ENCODE data around the gene METTL6. TPM values are rescaled to one million over a fixed set of nuclear protein-coding genes. Genes with fewer than 3 reads are reported as not detected.

Gene METTL6
- total RNA-seq, 1 donor from 2014 or later, result 18.9 TPM

GRCh38 chr3:15471861-15472260, 44.5 kb upstream of the METTL6 start:
- H3K27ac Mint-ChIP-seq (ENCODE audit: unreplicated experiment), result no peak overlapping the region
- H3K9ac ChIP-seq (ENCODE audit: low read length), result no peak overlapping the region
- FAIRE-seq (no peak), DNase-seq (ENCODE audit: low read depth) (no peak)
- no peaks in the 10 kb centered on the region for H4K20me1 ChIP-seq (ENCODE audit: insufficient read depth, low read length)
- no peak overlapping the region for H3K4me2 ChIP-seq (ENCODE audit: low read length)
- TF ChIP-seq EZH2 (IDR thresholded peaks at IDR 0.05; ENCODE audit: insufficient read depth, low read length), result no peak
- no peaks in the 10 kb centered on the region for H3K27me3 ChIP-seq (ENCODE audit: insufficient read depth, low read length)
- H3K79me2 ChIP-seq (ENCODE audit: insufficient read depth, low read length), result no peaks in the 10 kb centered on the region
- H3K36me3 Mint-ChIP-seq (ENCODE audit: low read depth, unreplicated experiment), result peaks cover 2% of the 10 kb centered on the region
- no peaks in the 10 kb centered on the region for H3K9me3 Mint-ChIP-seq (ENCODE audit: unreplicated experiment)
- H3K4me3 Mint-ChIP-seq (ENCODE audit: unreplicated experiment), result no peak overlapping the region
- H3K27ac ChIP-seq (ENCODE audit: low read depth, low read length), result no peak overlapping the region
- no peak overlapping the region for H3K4me3 ChIP-seq (ENCODE audit: insufficient read depth, low read depth, low read length)
- no peaks in the 10 kb centered on the region for H3K9me3 ChIP-seq (ENCODE audit: insufficient read depth, low read depth, low read length)
- H2AFZ ChIP-seq (ENCODE audit: low read depth, low read length), result no peak overlapping the region
- no peaks in the 10 kb centered on the region for H3K4me1 ChIP-seq (ENCODE audit: insufficient read depth, low read length)
- peaks cover 13% of the 10 kb centered on the region for H3K27me3 Mint-ChIP-seq (ENCODE audit: low read depth, unreplicated experiment)
- peaks cover 2% of the 10 kb centered on the region for H3K4me1 Mint-ChIP-seq (ENCODE audit: low read depth, unreplicated experiment)
- no peaks in the 10 kb centered on the region for H3K36me3 ChIP-seq (ENCODE audit: insufficient read depth, low read length)

- DNase-seq (ENCODE audit: low read depth), result no peak
- no peak overlapping the region for H2AFZ ChIP-seq (ENCODE audit: low read depth, low read length)
- no peaks in the 10 kb centered on the region for H4K20me1 ChIP-seq (ENCODE audit: insufficient read depth, low read length)
- Mint-ChIP-seq H3K4me3 (ENCODE audit: unreplicated experiment) (no peak overlapping the region), H3K27ac (ENCODE audit: unreplicated experiment) (no peak overlapping the region), H3K9me3 (ENCODE audit: unreplicated experiment) (no peaks in the 10 kb centered on the region), H3K36me3 (ENCODE audit: low read depth, unreplicated experiment) (peaks cover 2% of the 10 kb centered on the region), H3K4me1 (ENCODE audit: low read depth, unreplicated experiment) (peaks cover 2% of the 10 kb centered on the region), H3K27me3 (ENCODE audit: low read depth, unreplicated experiment) (peaks cover 13% of the 10 kb centered on the region)
- H3K27me3 ChIP-seq (ENCODE audit: insufficient read depth, low read length), result no peaks in the 10 kb centered on the region
- H3K27ac ChIP-seq (ENCODE audit: low read depth, low read length), result no peak overlapping the region
- H3K36me3 ChIP-seq (ENCODE audit: insufficient read depth, low read length), result no peaks in the 10 kb centered on the region
- no peaks in the 10 kb centered on the region for H3K4me1 ChIP-seq (ENCODE audit: insufficient read depth, low read length)
- H3K4me3 ChIP-seq (ENCODE audit: insufficient read depth, low read depth, low read length), result no peak overlapping the region
- no peaks in the 10 kb centered on the region for H3K9me3 ChIP-seq (ENCODE audit: insufficient read depth, low read depth, low read length)
- FAIRE-seq, result no peak
- no peak for TF ChIP-seq CTCF (IDR thresholded peaks at IDR 0.05; ENCODE audit: insufficient read depth, low read depth, low read length)
- TF ChIP-seq EZH2 (IDR thresholded peaks at IDR 0.05; ENCODE audit: insufficient read depth, low read length), result no peak
- no peaks in the 10 kb centered on the region for H3K79me2 ChIP-seq (ENCODE audit: insufficient read depth, low read length)
- no peak overlapping the region for H3K4me2 ChIP-seq (ENCODE audit: low read length)
- no peak overlapping the region for H3K9ac ChIP-seq (ENCODE audit: low read length)
Observed at GRCh38 chr3:15470849-15471248, 43.5 kb upstream of the METTL6 start.

GRCh38 chr3:15470261-15470660, 42.9 kb upstream of the METTL6 start:
- Histone ChIP-seq H3K36me3 (ENCODE audit: insufficient read depth, low read length) (no peaks in the 10 kb centered on the region), H3K27ac (ENCODE audit: low read depth, low read length) (no peak overlapping the region), H3K4me2 (ENCODE audit: low read length) (no peak overlapping the region), H3K9me3 (ENCODE audit: insufficient read depth, low read depth, low read length) (no peaks in the 10 kb centered on the region), H4K20me1 (ENCODE audit: insufficient read depth, low read length) (no peaks in the 10 kb centered on the region), H3K4me1 (ENCODE audit: insufficient read depth, low read length) (no peaks in the 10 kb centered on the region), H3K79me2 (ENCODE audit: insufficient read depth, low read length) (no peaks in the 10 kb centered on the region), H3K27me3 (ENCODE audit: insufficient read depth, low read length) (no peaks in the 10 kb centered on the region), H2AFZ (ENCODE audit: low read depth, low read length) (no peak overlapping the region), H3K4me3 (ENCODE audit: insufficient read depth, low read depth, low read length) (no peak overlapping the region), H3K9ac (ENCODE audit: low read length) (no peak overlapping the region)
- Mint-ChIP-seq H3K4me3 (ENCODE audit: unreplicated experiment) (no peak overlapping the region), H3K27me3 (ENCODE audit: low read depth, unreplicated experiment) (peaks cover 13% of the 10 kb centered on the region), H3K36me3 (ENCODE audit: low read depth, unreplicated experiment) (peaks cover 2% of the 10 kb centered on the region), H3K4me1 (ENCODE audit: low read depth, unreplicated experiment) (peaks cover 2% of the 10 kb centered on the region), H3K9me3 (ENCODE audit: unreplicated experiment) (no peaks in the 10 kb centered on the region), H3K27ac (ENCODE audit: unreplicated experiment) (no peak overlapping the region)
- DNase-seq (ENCODE audit: low read depth) (no peak), FAIRE-seq (no peak)
- no peak for TF ChIP-seq EZH2 (IDR thresholded peaks at IDR 0.05; ENCODE audit: insufficient read depth, low read length)
- no peak for TF ChIP-seq CTCF (IDR thresholded peaks at IDR 0.05; ENCODE audit: insufficient read depth, low read depth, low read length)

All from astrocyte (in vitro differentiated cells and primary cell).